Right forelimb (tissue), 1 donor: ENCODE results near the gene GPI.
"Not testable (repeated sequence)": the region's sequence is repeated elsewhere in the genome, so short reads cannot be mapped to it uniquely, and the experiment has no call there.

ENCODE experiments used
- DNase-seq: peaks from one replicate; pipeline ENCODE4 v3.0.0-alpha.2; 2018

Gene GPI

DNA sequence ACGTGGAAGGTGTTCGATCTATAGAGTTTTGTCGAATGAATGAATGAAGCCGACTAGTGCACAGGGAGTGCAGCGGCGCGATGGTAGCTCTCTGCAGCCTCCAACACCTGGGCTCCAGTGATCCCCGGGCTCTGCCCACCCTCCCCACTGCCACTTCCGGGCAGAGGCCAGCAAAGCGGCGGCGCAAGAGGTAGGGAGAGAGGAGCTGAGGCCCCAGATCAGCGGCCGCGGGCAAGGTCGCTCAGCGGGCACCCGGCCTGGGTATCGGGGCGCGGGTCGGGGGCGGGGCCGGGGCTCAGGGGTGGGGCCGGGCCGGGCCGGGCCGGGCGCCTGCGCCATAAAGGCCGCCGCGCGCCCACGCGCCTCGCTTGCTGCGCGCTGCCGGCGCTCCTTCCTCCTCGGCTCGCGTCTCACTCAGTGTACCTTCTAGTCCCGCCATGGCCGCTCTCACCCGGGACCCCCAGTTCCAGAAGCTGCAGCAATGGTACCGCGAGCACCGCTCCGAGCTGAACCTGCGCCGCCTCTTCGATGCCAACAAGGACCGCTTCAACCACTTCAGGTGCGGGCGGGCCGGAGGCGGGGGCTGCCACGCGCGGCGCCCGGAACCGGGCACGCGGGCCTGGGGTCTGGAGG is at the start of gene GPI:
TSS of gene GPI (plus strand) at position 367 of the 633 bp plus-strand sequence. CDS start at position 438, 71 bp downstream.
- DNase-seq: peak; percentile 77

DNA sequence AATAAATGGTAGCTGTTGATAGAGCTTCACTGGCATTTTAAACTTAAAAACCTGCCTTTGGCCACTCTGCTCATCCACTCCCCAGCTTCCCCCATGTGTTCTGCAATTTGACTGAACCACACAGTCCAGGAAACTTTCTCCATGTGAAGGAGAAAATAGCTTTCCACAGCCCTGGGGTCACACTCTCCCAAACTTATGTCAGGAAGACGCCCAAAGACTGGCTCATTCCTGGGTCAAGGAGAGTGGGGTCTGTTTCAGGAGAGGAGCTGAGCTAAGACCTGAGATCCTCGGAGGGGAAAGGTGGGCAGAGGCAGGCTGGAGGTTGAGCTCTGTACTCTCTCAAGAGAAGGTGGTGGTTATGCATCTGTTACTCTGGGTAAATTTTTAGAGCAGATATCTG is 48.7 kb upstream of the GPI start:
- no peak for DNase-seq

DNA sequence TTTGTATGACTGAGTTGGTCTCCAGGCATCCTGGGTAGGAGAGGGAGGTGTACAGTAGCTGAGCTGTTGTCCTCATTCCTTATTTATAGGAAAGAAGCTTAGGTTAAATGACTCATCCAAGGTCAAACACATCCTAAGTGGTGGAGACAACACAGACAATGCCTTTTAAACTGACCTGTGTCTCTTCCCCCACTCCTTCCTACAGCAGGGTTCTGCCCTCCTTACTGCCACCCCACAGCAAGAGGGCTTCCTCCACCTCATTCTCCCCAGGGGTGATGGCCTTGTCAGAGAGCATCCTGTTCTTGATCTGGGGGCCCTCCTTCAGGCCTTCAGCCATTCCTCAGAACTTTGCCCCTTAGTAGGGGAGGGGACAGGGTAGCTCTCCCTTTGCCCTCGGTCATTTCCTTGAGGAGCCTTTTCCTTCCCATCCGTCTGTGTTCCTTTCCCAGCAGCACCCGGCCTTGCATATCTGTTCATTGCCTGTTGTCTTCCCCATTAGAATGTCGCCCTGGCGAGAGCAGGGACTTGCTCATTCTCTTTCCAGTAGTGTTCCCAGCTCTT is 48.2 kb upstream of the GPI start:
- no peak for DNase-seq

DNA sequence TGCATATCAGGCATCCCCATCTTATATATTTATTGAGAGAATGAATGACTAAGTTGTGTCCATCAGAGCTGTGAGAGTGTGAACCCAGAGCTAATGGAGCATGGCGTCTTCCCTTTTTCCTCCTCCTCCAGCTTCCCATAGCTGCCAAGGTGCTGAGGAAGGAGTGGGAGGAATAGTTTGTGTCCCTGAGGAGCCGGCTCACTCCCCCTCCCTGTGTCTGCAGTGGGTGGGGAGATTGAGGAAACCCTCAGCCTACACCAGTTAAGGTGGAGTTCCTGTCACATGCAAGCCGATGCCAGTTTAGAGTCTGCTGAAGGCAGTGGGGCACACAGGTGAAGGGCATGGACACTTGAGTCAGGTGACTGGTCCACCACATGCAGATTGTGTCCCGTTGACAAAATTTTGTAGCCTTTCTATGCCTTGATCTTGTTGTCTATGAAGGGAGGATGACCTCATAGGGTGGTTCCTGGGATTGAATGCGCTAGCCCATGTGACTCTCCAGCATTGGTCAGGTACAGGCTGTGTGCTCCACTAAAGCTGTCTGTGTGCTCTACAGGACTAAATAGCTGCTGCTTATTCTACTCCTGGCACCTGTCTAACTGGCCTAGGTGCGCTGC is 47.6 kb upstream of the GPI start:
- no peak for DNase-seq

DNA sequence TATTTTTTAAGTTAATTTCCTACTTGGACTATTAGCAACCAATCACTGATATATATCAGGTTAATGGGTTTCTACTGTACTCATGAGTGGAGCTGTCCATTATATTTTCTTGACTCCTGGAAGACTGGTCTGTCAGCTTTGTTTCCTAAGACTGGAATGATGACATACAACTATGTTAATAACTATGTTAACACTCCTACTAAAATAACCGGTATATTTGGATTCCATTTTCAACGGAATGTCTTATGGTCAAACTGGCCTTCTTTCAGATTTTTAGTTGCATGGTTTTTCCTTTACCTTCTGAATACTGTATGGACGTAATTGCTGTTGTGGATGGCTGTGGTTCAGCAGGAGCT is 45.8 kb upstream of the GPI start:
- DNase-seq: no peak

DNA sequence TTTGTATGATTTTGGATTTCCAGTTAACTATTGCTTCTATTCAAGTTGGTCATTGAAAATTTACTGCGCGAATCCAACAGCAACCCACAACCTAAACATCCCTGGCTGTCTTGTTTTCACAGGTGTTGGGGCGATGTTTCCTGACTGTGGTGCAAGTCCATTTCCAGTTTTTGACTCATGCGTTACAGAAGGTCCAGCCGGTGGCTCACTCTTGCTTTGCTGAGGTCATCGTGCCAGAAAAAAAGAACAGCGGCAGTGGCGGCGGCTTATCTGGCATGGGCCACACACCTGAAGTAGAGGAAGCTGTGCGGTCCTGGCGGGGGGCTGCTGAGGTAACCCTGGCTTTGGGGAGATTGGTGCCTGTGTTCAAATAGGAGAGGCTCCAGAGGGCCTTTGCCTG is 45.2 kb upstream of the GPI start:
- no peak for DNase-seq

DNA sequence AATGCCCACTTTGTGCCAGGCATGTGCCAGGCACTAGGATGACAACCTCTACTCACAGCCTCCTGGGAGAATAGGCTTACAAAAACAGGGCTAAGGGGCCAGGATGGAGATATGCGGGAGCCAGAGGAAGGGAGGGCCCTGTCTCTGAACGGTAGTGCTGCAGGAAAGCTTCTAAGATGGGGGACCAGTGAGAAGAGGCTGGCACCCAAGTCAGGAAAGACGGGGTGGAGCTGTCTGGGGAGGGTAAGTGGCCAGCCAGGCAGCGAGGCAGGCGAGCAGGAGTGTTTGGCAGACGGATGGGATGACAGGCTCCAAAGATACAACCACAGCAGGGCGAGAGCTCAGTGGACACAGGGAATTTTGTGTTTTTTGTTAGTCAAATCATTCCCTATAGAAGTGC is 44.7 kb upstream of the GPI start:
- DNase-seq: no peak

DNA sequence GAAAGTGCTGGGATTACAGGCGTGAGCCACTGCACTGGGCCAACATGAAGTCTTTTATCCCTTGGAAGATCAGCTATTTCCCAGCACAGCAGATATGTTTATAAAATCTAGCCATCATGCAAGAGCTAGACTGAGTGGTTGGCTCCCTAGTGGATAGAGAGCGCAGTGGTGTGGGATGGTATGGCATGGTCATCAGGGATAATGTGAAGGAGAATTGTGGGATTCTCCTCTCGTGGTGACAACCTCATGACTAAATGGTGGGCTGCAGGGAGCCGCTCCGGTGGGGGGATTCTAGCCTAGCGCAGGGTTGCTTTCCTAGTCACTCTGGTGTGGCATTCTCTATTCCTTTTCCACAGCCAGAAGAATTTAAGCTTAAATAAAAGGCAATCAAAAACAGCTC is 43.3 kb upstream of the GPI start:
- no peak for DNase-seq

DNA sequence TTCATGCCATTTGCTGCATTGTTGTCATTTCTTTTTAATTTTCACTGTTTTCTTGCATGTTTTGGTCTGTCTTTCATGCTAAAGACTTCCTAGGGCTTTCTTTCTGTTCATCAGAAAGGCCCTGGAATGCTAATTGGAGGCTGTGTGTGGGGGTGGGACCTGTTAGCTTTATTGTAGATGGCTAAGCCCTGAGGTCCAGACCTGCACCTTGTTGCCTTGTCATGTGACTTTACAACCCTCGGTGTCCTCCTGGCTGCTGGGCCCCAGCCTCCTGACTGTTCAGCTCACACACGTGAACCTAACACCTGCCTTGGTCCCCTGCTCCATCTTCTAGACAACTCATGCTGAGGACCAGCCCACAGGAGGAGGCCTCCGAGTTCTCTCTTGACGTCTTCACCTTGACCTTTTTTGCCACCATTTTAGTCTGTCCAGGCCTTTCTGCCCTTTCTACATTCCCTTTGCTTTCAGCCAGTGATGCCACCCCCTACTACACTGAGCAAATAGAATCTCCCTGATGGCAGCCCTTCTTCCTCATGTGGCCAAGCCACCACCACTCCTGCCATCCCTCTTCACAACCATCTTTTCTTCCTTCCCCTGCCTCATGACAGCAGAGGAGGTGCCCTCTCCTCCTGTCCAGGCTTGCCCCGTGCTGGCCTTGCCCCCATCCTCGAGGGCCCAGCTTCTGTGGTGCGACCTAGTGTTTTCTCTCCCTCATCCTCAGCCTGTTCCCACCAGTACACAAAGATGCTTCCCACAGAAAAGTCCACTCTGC is 41.4 kb upstream of the GPI start:
- DNase-seq: no peak

DNA sequence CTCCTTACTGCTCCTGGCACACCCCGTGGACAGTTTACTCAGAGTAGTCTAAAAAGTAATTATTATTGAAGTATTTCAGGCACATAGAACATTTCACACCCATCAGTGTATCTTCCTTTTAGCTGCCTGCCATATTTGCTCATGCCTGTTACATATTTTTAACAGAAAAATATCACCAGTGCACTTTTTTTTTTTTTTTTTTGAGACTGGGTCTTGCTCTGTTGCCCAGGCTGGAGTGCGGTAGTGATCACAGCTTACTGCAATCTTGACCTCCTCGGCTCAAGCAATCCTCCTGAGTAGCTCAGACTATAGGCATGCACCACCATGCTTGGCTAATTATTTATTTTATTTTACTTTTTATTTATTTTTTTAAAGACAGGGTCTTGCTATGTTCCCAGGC is 40.7 kb upstream of the GPI start:
- DNase-seq: no peak

DNA sequence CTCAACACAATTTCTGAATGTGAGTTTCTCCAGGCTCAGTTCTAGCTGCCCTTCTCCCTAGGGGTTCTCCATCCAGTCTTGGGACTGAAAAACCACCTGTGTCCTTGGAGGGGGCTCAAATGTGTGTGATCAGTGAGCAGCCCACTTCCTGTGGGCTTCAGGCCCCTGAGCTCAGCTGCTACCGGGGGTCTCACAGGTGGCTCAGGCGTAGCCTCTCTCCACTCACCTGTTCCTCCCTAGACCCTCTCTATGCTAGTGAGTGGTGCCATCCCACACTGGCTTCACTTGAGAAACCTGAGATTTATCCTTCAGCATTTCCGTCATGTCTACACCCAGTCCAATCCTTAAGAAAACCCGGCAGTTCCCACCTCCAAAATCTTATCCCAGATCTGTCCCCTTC is 39.8 kb upstream of the GPI start:
- no peak for DNase-seq

DNA sequence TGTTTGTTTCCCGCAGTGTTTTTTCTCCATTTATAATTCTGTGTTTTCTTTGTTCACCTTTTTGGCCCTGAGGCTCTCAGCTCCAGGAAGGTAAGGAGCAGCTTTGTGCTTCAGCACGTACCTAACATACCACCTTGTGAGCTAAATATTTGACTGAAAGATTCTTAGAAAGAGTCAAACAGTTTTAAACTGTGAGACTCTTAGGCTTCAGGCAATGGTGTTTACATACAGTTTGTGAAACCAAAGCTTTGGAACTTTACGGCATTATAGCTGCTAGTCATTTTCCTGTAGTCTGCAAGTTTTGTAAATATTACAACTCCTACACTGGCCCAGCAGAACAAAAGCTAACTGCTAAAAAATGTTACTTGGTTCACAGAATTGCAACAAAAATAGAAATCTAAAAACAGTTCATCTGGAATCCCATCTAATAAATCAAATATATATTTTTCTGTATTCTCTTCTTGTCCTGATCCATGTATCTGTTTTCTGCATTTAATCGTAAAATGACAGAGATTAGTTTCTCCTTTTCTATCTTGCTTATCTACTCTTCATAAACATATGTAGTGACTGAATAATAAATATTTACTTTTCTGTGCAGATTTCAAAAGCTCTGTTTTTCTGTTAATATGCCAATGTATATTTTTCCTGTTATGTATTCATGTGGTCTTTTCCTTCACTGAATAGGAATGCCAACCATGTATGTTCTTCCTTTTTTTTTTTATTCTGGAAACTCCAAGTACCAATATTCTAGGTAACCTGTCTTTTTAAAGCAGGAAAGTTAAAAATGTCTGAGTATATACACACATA is 38.8 kb upstream of the GPI start:
- no peak for DNase-seq

DNA sequence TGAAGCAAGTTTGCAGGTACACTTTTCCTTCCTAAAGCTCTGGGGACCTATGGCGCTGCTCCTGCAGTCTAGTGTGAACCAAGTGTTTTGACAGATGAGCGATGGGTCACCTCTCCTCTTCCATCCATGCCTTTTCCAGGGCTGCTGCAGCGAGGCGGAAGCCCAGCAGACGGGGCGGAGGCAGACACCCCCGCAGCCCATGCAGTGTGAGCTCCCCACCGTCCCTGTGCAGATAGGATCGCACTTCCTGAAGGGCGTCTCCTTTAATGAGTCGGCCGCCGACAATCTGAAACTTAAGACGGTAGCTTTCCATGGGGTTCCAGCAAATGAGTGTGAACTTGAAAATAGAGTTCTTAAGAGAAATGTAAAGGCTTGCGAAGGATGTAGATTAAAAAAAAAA is 37.1 kb upstream of the GPI start:
- no peak for DNase-seq

DNA sequence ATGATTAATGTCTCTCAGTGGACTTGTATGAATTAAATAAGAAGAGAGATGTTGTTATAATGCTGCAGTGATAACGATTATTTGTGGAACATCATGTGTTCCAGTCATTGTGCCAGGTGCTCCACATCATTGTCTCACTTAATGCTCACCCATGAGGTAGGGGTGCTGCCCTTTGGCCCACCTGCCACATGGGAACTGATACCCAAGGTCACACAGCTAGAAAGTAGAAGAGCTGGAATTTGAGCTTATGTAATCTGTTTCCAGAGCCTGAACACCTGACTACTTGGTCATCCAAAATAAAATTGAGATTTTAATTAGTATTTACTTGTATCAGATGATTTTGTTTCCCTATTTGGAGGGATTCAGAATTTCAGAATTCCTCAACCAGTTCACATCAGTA is 36.0 kb upstream of the GPI start:
- DNase-seq: no peak

DNA sequence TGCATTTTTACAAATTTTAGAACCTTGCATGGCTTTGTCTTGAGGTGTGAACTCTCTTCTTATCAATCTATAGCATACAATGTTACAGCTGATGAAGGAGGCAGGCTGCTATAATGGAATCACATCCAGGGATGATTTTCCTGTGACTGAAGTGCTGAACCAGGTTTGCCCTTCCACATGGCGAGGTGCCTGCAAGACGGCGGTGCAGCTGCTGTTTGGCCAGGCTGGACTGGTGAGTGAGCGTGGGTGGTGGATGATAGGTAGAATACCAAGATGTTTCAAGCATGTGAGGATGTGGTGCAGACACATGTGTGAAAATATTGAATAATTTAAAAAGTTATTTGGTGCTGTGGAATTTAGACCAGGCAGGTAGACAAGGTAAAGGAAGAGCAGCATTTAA is 34.9 kb upstream of the GPI start:
- no peak for DNase-seq

DNA sequence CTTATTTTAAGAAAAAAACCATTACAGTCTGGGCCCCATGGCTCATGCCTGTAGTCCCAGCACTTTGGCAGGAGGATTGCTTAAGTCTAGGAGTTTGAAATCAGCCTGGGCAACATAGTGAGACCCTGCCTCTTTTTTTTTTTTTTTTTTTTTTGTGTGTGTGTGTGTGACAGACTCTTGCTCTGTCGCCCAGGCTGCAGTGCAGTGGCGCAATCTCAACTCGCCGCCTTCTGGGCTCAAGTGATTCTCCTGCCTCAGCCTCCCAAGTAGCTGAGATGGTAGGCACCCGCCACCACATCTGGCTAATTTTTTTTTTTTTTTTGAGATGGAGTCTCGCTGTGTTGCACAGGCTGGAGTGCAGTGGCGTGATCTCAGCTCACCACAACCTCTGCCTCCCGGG is 34.4 kb upstream of the GPI start:
- not testable (repeated sequence) for DNase-seq

DNA sequence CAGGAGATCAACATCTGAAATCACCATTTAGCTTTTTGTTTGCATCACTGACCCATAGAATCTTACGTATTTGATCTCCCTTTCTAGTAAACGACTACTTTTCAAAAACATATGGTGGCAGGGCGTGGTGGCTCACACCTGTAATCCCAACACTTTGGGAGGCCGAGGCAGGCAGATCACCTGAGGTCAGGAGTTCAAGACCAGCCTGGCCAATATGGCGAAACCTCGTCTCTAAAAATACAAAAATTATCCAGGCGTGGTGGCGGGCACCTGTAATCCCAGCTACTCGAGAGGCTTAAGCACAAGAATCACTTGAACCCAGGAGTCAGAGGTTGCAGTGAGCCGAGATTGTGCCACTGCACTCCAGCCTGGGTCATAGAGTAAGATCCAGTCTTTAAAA is 33.4 kb upstream of the GPI start:
- DNase-seq: not testable (repeated sequence)

DNA sequence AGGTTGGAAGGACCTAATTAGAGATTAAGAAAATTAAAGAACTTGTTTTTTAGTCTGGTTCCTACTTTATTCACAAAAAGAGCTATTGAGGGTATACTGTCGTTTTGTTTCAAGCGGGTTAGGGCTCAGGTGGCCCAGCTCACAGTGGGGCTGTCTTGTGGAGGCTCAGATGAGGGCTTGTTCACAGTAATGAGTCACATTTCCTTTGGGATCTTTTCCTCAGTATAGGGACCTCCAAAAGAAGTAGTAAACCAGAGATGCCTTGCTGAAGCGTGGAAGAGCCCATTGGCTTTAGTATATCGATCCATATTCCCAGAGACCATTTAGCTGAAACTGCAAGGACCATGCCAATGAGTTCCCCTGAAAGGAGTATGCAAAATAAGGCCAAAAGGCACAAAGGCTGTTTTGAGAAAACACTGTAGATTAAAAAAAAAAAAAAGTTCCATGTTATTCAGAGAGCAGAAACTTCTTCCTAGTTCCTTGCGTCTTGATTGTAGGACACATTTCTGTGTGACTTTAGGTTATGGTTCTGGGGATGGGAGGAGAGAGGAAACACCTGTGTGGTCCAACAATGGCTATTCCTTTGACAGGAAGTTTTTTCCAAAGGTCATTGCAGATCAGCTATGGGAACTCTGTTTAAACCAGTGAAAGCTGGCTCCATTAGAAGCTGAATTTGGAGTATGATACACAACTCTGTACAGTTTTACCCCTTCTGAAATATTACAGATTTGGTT is 32.8 kb upstream of the GPI start:
- DNase-seq: no peak

DNA sequence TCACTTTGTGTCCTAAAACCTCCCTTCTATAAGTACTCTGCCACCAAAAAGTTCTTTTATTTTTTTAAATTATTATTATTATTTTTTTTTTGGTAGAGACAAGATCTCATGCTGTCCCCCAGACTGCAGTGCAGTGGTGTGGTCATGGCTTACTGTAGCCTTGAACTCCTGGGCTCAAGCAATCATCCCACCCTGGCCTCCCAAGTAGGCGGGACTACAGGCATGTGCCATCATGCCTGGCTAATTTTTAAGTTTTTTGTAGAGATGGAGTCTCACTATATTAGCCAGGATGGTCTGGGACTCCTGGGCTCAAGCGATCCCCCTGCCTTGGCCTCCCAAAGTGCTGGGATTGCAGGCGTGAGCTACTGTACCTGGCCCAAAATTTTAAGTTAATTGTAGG is 29.1 kb upstream of the GPI start:
- no peak for DNase-seq

DNA sequence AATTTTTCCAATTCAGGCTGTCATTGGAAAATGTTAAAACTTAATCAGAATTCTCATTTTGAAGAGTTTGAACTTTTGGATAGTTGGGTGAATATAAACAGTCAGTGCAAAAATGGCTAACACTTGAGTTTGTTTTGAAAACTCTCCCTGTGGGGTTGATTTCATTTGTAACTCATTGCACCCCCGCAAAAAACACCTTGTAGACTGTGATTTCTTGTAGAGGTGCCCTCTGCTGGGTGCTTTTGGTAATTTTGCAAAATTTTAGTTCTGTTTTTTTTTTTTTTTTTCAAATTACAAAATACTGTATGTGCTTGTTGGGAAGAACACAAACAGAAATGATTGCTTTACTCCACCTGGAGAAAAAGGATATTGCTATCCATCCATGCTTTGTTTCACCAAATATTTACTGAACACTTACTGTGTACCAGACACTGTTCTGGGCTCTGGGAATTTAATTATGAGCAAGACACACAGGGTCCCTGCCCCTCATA is 28.2 kb upstream of the GPI start:
- DNase-seq: no peak

DNA sequence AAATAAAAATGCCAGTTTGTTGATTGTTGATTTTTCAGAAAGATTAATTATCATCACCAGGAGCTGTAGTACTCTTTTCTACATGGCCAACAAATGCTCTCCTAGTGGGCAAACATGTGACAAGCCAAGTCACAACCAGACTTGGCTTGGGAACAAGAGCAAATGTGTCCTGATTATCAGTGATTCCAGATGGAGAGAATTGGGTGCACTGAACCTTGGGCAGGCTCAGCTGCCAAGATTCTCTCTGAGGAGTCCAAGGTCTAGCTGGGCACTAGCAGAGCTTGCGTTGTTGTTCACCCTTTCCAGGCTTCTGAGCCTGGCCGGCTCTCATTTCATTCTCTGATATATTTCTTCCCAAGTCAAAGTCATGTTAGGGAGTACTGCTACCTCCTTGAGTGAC is 27.3 kb upstream of the GPI start:
- DNase-seq: no peak

DNA sequence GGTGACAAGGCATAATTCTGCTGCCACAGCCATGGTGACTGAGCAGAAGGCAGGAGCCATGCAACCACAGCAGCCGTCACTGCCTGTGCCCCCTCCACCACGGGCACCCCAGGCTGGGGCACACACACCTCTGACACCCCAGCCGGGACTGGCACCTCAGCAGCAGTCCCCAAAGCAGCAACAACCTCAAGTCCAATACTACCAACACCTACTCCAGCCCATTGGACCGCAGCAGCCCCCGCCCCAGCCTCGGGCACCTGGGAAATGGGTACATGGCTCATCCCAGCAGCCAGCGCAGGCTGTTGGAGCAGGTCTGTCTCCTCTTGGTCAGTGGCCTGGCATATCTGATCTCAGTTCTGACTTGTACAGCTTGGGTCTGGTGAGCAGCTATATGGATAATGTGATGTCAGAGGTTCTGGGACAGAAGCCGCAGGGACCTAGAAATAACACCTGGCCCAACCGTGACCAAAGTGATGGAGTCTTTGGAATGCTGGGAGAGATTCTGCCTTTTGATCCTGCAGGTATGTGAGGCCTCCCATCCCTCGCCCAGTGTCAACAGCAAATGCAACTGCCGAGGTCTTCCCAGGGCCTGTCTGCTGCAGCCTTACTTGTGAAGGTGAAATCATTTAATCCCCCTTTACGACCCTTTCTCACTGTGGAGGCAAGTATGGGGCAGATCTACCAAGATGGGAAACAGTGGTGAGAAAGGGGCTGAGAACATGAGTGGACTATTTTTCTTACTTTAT is 22.9 kb upstream of the GPI start:
- DNase-seq: no peak
